Measurements from ENCODE around the gene AP1G2. TPM values are rescaled to one million over a fixed set of nuclear protein-coding genes. Genes with fewer than 3 reads are reported as not detected.
A peak's percentile ranks its signal among the peaks of the same experiment; 100 is the strongest.

AP1G2 gene
- total RNA-seq = 10 to 100 TPM in 5 of 10 donors, 1 to 10 TPM in 5; 6.6 to 19.9 (median 9.9) TPM
- 10 to 100 TPM; 10.4 to 58.5 TPM for polyA plus RNA-seq
- long read RNA-seq, donor 1, partial matches to known transcripts = 1 of 12 reads
- long read RNA-seq, donor 1, other reads (novel, unspliced or antisense) = 11 of 12 reads
- long read RNA-seq, donor 2, partial matches to known transcripts = 0 of 8 reads
- long read RNA-seq, donor 2, other reads (novel, unspliced or antisense) = 7 of 8 reads
- long read RNA-seq, donor 3, transcript AP1G2-202 (22 exons, 2,609 nt) = major isoform, 5 of 13 reads
- long read RNA-seq, donor 3, partial matches to known transcripts = 3 of 13 reads
- long read RNA-seq, donor 3, other reads (novel, unspliced or antisense) = 5 of 13 reads

- TF ChIP-seq, protein P1, sequence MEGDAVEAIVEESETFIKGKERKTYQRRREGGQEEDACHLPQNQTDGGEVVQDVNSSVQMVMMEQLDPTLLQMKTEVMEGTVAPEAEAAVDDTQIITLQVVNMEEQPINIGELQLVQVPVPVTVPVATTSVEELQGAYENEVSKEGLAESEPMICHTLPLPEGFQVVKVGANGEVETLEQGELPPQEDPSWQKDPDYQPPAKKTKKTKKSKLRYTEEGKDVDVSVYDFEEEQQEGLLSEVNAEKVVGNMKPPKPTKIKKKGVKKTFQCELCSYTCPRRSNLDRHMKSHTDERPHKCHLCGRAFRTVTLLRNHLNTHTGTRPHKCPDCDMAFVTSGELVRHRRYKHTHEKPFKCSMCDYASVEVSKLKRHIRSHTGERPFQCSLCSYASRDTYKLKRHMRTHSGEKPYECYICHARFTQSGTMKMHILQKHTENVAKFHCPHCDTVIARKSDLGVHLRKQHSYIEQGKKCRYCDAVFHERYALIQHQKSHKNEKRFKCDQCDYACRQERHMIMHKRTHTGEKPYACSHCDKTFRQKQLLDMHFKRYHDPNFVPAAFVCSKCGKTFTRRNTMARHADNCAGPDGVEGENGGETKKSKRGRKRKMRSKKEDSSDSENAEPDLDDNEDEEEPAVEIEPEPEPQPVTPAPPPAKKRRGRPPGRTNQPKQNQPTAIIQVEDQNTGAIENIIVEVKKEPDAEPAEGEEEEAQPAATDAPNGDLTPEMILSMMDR (IDR thresholded peaks at IDR 0.05) = no peak
- ATAC-seq (peak; percentile 59 to 89 (median 82)), DNase-seq (peak; percentile 84 to 85)
- intact Hi-C loops (cut with DNase I) = loop anchor here in 3 of 10 donors (10.0 kb wide), 2 partner anchors 243 to 303 kb away; partner anchors contain the start of gene PABPN1 (in 2 of the 3)
- peak within 1 kb of the TSS; percentile 59 to 78 (median 64) for H3K4me3 ChIP-seq
- H3K27ac ChIP-seq = peak within 1 kb of the TSS in 8 of 10 donors; percentile 61 to 90 (median 71)
- H3K9me3 ChIP-seq = no peaks in the 10 kb centered on the region
- H3K36me3 ChIP-seq = peaks cover 0 to 35% (median 0%) of the 10 kb centered on the region in 9 donors
- H3K27me3 ChIP-seq = peaks cover 0 to 12% (median 0%) of the 10 kb centered on the region in 7 donors
- peaks cover 2 to 34% (median 16%) of the 10 kb centered on the region in 9 donors for H3K4me1 ChIP-seq
- WGBS, 2 donors = 2% methylated on average over 52 to 53 of the region's 53 CpGs
Measured at GRCh38 chr14:23567186-23568020, at the start of gene AP1G2. Gene AP1G2 (minus strand): TSS chr14:23567791. CDS start chr14:23567314, 477 bp downstream.

DNA sequence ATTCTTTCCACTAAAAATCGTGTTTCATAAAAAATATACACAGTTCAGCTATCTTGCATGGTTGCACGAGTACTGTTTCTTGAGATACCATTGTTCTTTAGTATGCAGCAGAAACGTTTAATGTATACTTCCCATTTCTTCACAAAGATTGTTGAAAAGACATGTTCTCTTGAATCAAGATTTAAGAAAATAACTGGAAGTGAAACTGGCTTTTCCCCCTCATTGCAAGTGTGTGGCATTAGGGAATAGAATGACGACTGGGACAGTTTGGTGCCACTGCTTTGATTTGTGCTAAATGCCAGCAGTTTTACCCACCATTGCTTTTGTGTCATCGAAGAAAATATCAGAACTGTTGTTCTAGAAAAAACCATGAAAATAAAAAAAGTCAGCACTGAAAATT lies 48.3 kb upstream of the AP1G2 start:
- Histone ChIP-seq H3K4me1 (no peaks in the 10 kb centered on the region), H3K36me3 (no peaks in the 10 kb centered on the region), H3K9me3 (no peaks in the 10 kb centered on the region), H3K27ac (no peak overlapping the region), H3K4me3 (no peak overlapping the region), H3K27me3 (peaks cover 0 to 13% (median 0%) of the 10 kb centered on the region in 7 donors)
- ATAC-seq = no peak
- TF ChIP-seq, protein P1 (IDR thresholded peaks at IDR 0.05) = no peak
- WGBS, 2 donors = 52 to 66% methylated on average over 5 of the region's 5 CpGs
- intact Hi-C loops (cut with DNase I) = no loop called here
- DNase-seq = no peak

DNA sequence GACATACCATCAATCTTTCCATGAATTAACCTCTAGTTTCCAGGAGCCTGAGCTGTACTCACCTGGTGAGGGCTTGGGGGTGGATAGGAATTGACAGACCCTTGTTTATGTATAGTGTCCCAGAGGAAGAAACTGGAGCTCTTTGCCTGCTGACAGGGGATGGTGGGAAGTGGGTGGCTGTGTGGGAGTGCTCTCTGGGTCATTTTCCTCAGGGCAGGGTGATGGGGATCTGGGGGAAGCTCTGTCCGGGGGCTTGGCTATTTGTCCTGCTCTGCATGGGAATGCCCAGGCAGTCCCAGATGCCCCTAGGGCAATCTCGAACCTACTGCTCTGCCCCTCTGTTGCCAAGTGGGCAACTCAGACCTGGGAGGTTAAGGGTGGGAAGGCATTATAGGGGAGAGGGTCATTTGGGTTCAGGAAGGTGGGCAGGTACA lies 46.8 kb upstream of the AP1G2 start:
- WGBS, 2 donors = 57 to 63% methylated on average over 2 of the region's 2 CpGs
- intact Hi-C loops (cut with DNase I) = no loop called here
- peaks cover 0 to 13% (median 0%) of the 10 kb centered on the region in 7 donors for H3K27me3 ChIP-seq
- TF ChIP-seq, protein P1 (IDR thresholded peaks at IDR 0.05) = no peak
- H3K4me1 ChIP-seq = no peaks in the 10 kb centered on the region
- no peak for ATAC-seq
- H3K27ac ChIP-seq = no peak overlapping the region
- DNase-seq = no peak
- no peak overlapping the region for H3K4me3 ChIP-seq
- no peaks in the 10 kb centered on the region for H3K9me3 ChIP-seq
- H3K36me3 ChIP-seq = no peaks in the 10 kb centered on the region

All from heart right ventricle (tissue), 16 donors.